ENCODE measurements around the gene EEF2K. TPM values are rescaled to one million over a fixed set of nuclear protein-coding genes. Genes with fewer than 3 reads are reported as not detected.

Gene EEF2K
- total RNA-seq, 3 donors from 2014 or later, result 23.3 to 40.5 (median 30.0) TPM

- Histone ChIP-seq H3K9me3 (no peaks in the 10 kb centered on the region), H3K4me3 (no peak overlapping the region), H3K4me1 (peaks cover 3 to 4% of the 10 kb centered on the region in 2 donors), H3K27ac (no peak overlapping the region), H3K36me3 (no peaks in the 10 kb centered on the region), H3K27me3 (no peaks in the 10 kb centered on the region)
- no peak for DNase-seq (ENCODE audit: low spot score in 2 of 2)
- intact Hi-C loops (cut with DNase I; ENCODE audit: low total_unique reads), result loop anchor here (5.0 kb wide), 1 partner anchor 97 kb away; the partner anchor contains the start of gene EEF2K
- TF ChIP-seq CTCF (IDR thresholded peaks at IDR 0.05) (no peak), POLR2A (IDR thresholded peaks at IDR 0.05) (no peak), POLR2AphosphoS5 (IDR thresholded peaks at IDR 0.05) (no peak)
Observed at GRCh38 chr16:22304411-22304810, 98.3 kb downstream of the EEF2K start.

GRCh38 chr16:22306788-22307187, 100.7 kb downstream of the EEF2K start:
- no peak for DNase-seq (ENCODE audit: low spot score in 2 of 2)
- H3K4me3 ChIP-seq, result no peak overlapping the region
- no peak for TF ChIP-seq POLR2AphosphoS5 (IDR thresholded peaks at IDR 0.05)
- no peak for TF ChIP-seq CTCF (IDR thresholded peaks at IDR 0.05)
- TF ChIP-seq POLR2A (IDR thresholded peaks at IDR 0.05), result no peak
- no peaks in the 10 kb centered on the region for H3K4me1 ChIP-seq
- intact Hi-C loops (cut with DNase I; ENCODE audit: low total_unique reads), result no loop called here
- H3K27ac ChIP-seq, result no peak overlapping the region
- no peaks in the 10 kb centered on the region for H3K27me3 ChIP-seq
- no peaks in the 10 kb centered on the region for H3K9me3 ChIP-seq
- H3K36me3 ChIP-seq, result no peaks in the 10 kb centered on the region

GRCh38 chr16:22307838-22308237, 101.8 kb downstream of the EEF2K start:
- Histone ChIP-seq H3K27me3 (no peaks in the 10 kb centered on the region), H3K27ac (no peak overlapping the region), H3K9me3 (no peaks in the 10 kb centered on the region), H3K36me3 (no peaks in the 10 kb centered on the region), H3K4me1 (no peaks in the 10 kb centered on the region), H3K4me3 (no peak overlapping the region)
- no peak for TF ChIP-seq CTCF (IDR thresholded peaks at IDR 0.05)
- TF ChIP-seq POLR2A (IDR thresholded peaks at IDR 0.05), result no peak
- DNase-seq (ENCODE audit: low spot score in 2 of 2), result no peak
- intact Hi-C loops (cut with DNase I; ENCODE audit: low total_unique reads), result no loop called here

GRCh38 chr16:22308824-22309520, 102.9 kb downstream of the EEF2K start:
- no peaks in the 10 kb centered on the region for H3K27me3 ChIP-seq
- no peak overlapping the region for H3K4me3 ChIP-seq
- H3K9me3 ChIP-seq, result no peaks in the 10 kb centered on the region
- no peaks in the 10 kb centered on the region for H3K4me1 ChIP-seq
- intact Hi-C loops (cut with DNase I; ENCODE audit: low total_unique reads), result no loop called here
- no peak for DNase-seq (ENCODE audit: low spot score in 2 of 2)
- no peaks in the 10 kb centered on the region for H3K36me3 ChIP-seq
- TF ChIP-seq CTCF (IDR thresholded peaks at IDR 0.05) (no peak), POLR2AphosphoS5 (IDR thresholded peaks at IDR 0.05) (no peak), POLR2A (IDR thresholded peaks at IDR 0.05) (no peak)
- H3K27ac ChIP-seq, result no peak overlapping the region

GRCh38 chr16:22311520-22311919, 105.4 kb downstream of the EEF2K start:
- intact Hi-C loops (cut with DNase I; ENCODE audit: low total_unique reads), result no loop called here
- TF ChIP-seq POLR2A (IDR thresholded peaks at IDR 0.05) (no peak), CTCF (IDR thresholded peaks at IDR 0.05) (no peak), POLR2AphosphoS5 (IDR thresholded peaks at IDR 0.05) (no peak)
- H3K9me3 ChIP-seq, result no peaks in the 10 kb centered on the region
- no peaks in the 10 kb centered on the region for H3K36me3 ChIP-seq
- no peaks in the 10 kb centered on the region for H3K27me3 ChIP-seq
- H3K4me3 ChIP-seq, result no peak overlapping the region
- no peak for DNase-seq (ENCODE audit: low spot score in 2 of 2)
- no peaks in the 10 kb centered on the region for H3K4me1 ChIP-seq
- no peak overlapping the region for H3K27ac ChIP-seq
